ENCODE results near the gene SUPT3H.

Gene SUPT3H

GRCh38 chr6:45388328-45388727 lies 10.6 kb upstream of the SUPT3H start:
- DNase-seq (ENCODE audit: low spot score), result no peak

- DNase-seq (ENCODE audit: low spot score), result no peak
These were observed 9.5 kb upstream of the SUPT3H start for GRCh38 chr6:45387236-45387635.

GRCh38 chr6:45386501-45386900 lies 8.8 kb upstream of the SUPT3H start:
- DNase-seq (ENCODE audit: low spot score), result no peak

- no peak for DNase-seq (ENCODE audit: low spot score)
These were observed 4.7 kb upstream of the SUPT3H start for GRCh38 chr6:45382391-45382790.

- DNase-seq (ENCODE audit: low spot score), result no peak
These were observed 696 bp upstream of the SUPT3H start for GRCh38 chr6:45378334-45378926.

GRCh38 chr6:45377043-45377553 lies 636 bp downstream of the SUPT3H start:
- no peak for DNase-seq (ENCODE audit: low spot score)

- no peak for DNase-seq (ENCODE audit: low spot score)
These were observed 1.3 kb downstream of the SUPT3H start for GRCh38 chr6:45376310-45377042.

- no peak for DNase-seq (ENCODE audit: low spot score)
These were observed 2.3 kb downstream of the SUPT3H start for GRCh38 chr6:45375449-45375848.

GRCh38 chr6:45371924-45372573 lies 5.7 kb downstream of the SUPT3H start:
- no peak for DNase-seq (ENCODE audit: low spot score)

- DNase-seq (ENCODE audit: low spot score), result no peak
These were observed 7.9 kb downstream of the SUPT3H start for GRCh38 chr6:45369870-45370269.

- DNase-seq (ENCODE audit: low spot score), result no peak
These were observed 9.7 kb downstream of the SUPT3H start for GRCh38 chr6:45367999-45368398.

GRCh38 chr6:45366534-45366933 lies 11.2 kb downstream of the SUPT3H start:
- DNase-seq (ENCODE audit: low spot score), result no peak

- DNase-seq (ENCODE audit: low spot score), result no peak
These were observed 12.7 kb downstream of the SUPT3H start for GRCh38 chr6:45365036-45365435.

GRCh38 chr6:45364466-45364865 lies 13.3 kb downstream of the SUPT3H start:
- no peak for DNase-seq (ENCODE audit: low spot score)

- no peak for DNase-seq (ENCODE audit: low spot score)
These were observed 24.1 kb downstream of the SUPT3H start for GRCh38 chr6:45353654-45354053.

- DNase-seq (ENCODE audit: low spot score), result no peak
These were observed 26.1 kb downstream of the SUPT3H start for GRCh38 chr6:45351667-45352066.

GRCh38 chr6:45351076-45351475 lies 26.7 kb downstream of the SUPT3H start:
- DNase-seq (ENCODE audit: low spot score), result no peak

GRCh38 chr6:45350186-45350710 lies 27.5 kb downstream of the SUPT3H start:
- no peak for DNase-seq (ENCODE audit: low spot score)

GRCh38 chr6:45344900-45345299 lies 32.8 kb downstream of the SUPT3H start:
- DNase-seq (ENCODE audit: low spot score), result no peak

- no peak for DNase-seq (ENCODE audit: low spot score)
These were observed 49.2 kb downstream of the SUPT3H start for GRCh38 chr6:45328523-45328922.

- no peak for DNase-seq (ENCODE audit: low spot score)
These were observed 49.7 kb downstream of the SUPT3H start, which contains the start of gene RUNX2 for GRCh38 chr6:45327956-45328522. TSS of gene RUNX2 (plus strand) at chr6:45328330. CDS start at chr6:45328727, 397 bp downstream.

GRCh38 chr6:45326698-45327417 lies 50.9 kb downstream of the SUPT3H start:
- no peak for DNase-seq (ENCODE audit: low spot score)
